ENCODE data around the gene DEFB121. TPM values are rescaled to one million over a fixed set of nuclear protein-coding genes. Genes with fewer than 3 reads are reported as not detected.
"Not testable (repeated sequence)": the region's sequence is repeated elsewhere in the genome, so short reads cannot be mapped to it uniquely, and the experiment has no call there.

DEFB121 gene
- total RNA-seq (not detected), polyA plus RNA-seq (not detected)
- long read RNA-seq, donor 1: 0 reads
- long read RNA-seq, donor 2: 0 reads
- long read RNA-seq, donor 3: 0 reads
- long read RNA-seq, donor 4: 0 reads
- long read RNA-seq, donor 5: 0 reads
- long read RNA-seq, donor 6: 0 reads
- long read RNA-seq, donor 7: 0 reads
- long read RNA-seq, donor 8: 0 reads
- long read RNA-seq, donor 9: 0 reads
- long read RNA-seq, donor 10: 0 reads

DNA sequence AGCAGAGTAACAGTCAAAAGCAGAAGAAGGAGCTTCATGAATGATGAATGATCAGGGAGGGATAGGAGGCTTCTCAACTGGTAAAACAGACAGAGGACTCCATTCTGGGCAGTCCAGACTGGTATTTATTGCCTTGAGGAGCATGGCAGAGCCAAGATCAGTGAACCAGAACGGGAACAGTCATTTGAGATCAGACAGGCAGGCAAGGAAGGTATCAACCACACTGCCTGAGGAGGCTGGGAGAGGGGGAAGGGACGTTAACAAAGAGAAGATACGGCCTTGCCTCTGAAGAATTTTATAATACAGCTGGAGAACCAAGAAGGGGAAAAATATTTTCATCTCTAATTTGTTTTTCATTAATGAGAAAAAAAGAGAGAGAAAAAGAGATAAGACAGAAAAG, at the start of gene DEFB121:
Gene DEFB121, minus strand, starts transcription at position 101 of the 400 bp plus-strand sequence. Its CDS starts 63 bp downstream, at position 38.
- no peak within 1 kb of the TSS for H3K27ac ChIP-seq (ENCODE audit: low read depth in 1 of 2, low read length in 1 of 2)
- WGBS: 65% methylated on average over 3 of the region's 3 CpGs
- no peaks in the 10 kb centered on the region for H3K27me3 ChIP-seq (ENCODE audit: control insufficient read depth in 2 of 2, insufficient read depth in 1 of 2, low read length in 1 of 2)
- H3K36me3 ChIP-seq (ENCODE audit: control insufficient read depth in 2 of 2, insufficient read depth in 2 of 2, low read length in 1 of 2): no peaks in the 10 kb centered on the region
- no peaks in the 10 kb centered on the region for H3K4me1 ChIP-seq (ENCODE audit: control insufficient read depth in 2 of 2, insufficient read depth in 2 of 2, low read length in 2 of 2)
- no peak within 1 kb of the TSS for H3K4me3 ChIP-seq (ENCODE audit: low read length in 2 of 2)
- no peaks in the 10 kb centered on the region for H3K9me3 ChIP-seq (ENCODE audit: control insufficient read depth in 2 of 2, insufficient read depth in 1 of 2, low read length in 1 of 2)
- no peak for DNase-seq (ENCODE audit: low read depth in 6 of 9, low spot score in 9 of 9)

- 96% methylated on average over 1 of the region's 1 CpG for WGBS
- H3K36me3 ChIP-seq (ENCODE audit: control insufficient read depth in 2 of 2, insufficient read depth in 2 of 2, low read length in 1 of 2): no peaks in the 10 kb centered on the region
- DNase-seq (ENCODE audit: low read depth in 6 of 9, low spot score in 9 of 9): no peak
- H3K9me3 ChIP-seq (ENCODE audit: control insufficient read depth in 2 of 2, insufficient read depth in 1 of 2, low read length in 1 of 2): no peaks in the 10 kb centered on the region
- H3K27me3 ChIP-seq (ENCODE audit: control insufficient read depth in 2 of 2, insufficient read depth in 1 of 2, low read length in 1 of 2): no peaks in the 10 kb centered on the region
- H3K4me1 ChIP-seq (ENCODE audit: control insufficient read depth in 2 of 2, insufficient read depth in 2 of 2, low read length in 2 of 2): no peaks in the 10 kb centered on the region
- H3K4me3 ChIP-seq (ENCODE audit: low read length in 2 of 2): no peak overlapping the region
- no peak overlapping the region for H3K27ac ChIP-seq (ENCODE audit: low read depth in 1 of 2, low read length in 1 of 2)
These were observed 48.3 kb upstream of the DEFB121 start for GRCh38 chr20:31454361-31454760.

- no peak for DNase-seq (ENCODE audit: low read depth in 6 of 9, low spot score in 9 of 9)
- H3K4me3 ChIP-seq (ENCODE audit: low read length in 2 of 2): no peak overlapping the region
- H3K4me1 ChIP-seq (ENCODE audit: control insufficient read depth in 2 of 2, insufficient read depth in 2 of 2, low read length in 2 of 2): no peaks in the 10 kb centered on the region
- no peaks in the 10 kb centered on the region for H3K9me3 ChIP-seq (ENCODE audit: control insufficient read depth in 2 of 2, insufficient read depth in 1 of 2, low read length in 1 of 2)
- no peaks in the 10 kb centered on the region for H3K27me3 ChIP-seq (ENCODE audit: control insufficient read depth in 2 of 2, insufficient read depth in 1 of 2, low read length in 1 of 2)
- H3K27ac ChIP-seq (ENCODE audit: low read depth in 1 of 2, low read length in 1 of 2): no peak overlapping the region
- 86% methylated on average over 2 of the region's 2 CpGs for WGBS
- no peaks in the 10 kb centered on the region for H3K36me3 ChIP-seq (ENCODE audit: control insufficient read depth in 2 of 2, insufficient read depth in 2 of 2, low read length in 1 of 2)
These were observed 46.6 kb upstream of the DEFB121 start for GRCh38 chr20:31452575-31452974.

- Histone ChIP-seq H3K27me3 (ENCODE audit: control insufficient read depth in 2 of 2, insufficient read depth in 1 of 2, low read length in 1 of 2) (no peaks in the 10 kb centered on the region), H3K9me3 (ENCODE audit: control insufficient read depth in 2 of 2, insufficient read depth in 1 of 2, low read length in 1 of 2) (no peaks in the 10 kb centered on the region), H3K4me3 (ENCODE audit: low read length in 2 of 2) (no peak overlapping the region), H3K27ac (ENCODE audit: low read depth in 1 of 2, low read length in 1 of 2) (no peak overlapping the region), H3K4me1 (ENCODE audit: control insufficient read depth in 2 of 2, insufficient read depth in 2 of 2, low read length in 2 of 2) (no peaks in the 10 kb centered on the region), H3K36me3 (ENCODE audit: control insufficient read depth in 2 of 2, insufficient read depth in 2 of 2, low read length in 1 of 2) (no peaks in the 10 kb centered on the region)
- WGBS: 81% methylated on average over 8 of the region's 8 CpGs
- DNase-seq (ENCODE audit: low read depth in 6 of 9, low spot score in 9 of 9): no peak
These were observed 43.7 kb upstream of the DEFB121 start for GRCh38 chr20:31449511-31450414.

DNA sequence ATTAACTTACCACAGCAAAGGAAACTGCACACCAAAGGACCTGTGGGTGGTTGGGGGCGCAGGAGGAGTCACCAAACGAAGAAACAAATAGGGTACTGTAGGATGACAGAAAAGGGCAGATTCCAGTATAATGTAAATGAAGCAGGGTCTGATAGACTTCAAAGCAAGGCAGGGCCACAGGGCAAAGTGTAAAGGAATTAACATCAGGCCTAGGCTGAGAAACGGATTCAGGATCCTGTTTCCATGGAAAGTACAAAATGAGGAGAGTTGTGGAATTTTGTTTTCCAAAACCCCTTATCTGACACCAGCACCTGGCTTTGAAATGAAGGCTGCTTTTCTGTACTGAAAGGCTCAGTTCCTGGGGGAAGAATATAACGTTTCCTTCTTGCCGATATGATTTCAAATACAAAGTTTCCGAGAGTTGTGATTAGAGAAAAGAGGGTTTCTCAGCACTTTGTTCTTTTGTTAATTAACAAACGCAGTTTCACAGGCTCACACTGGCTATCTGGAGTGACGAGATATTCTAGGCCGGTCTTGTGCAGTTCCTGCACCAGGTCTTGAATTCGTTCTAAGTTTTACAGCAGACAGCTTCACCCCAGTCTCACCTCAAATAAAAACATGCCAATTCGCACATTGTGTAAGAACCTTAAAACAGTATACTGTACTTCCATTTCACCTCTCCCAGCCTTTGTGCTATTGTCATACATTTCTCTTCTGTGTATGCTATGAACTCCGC, 40.2 kb upstream of the DEFB121 start:
- 82% methylated on average over 12 of the region's 12 CpGs for WGBS
- DNase-seq (ENCODE audit: low read depth in 6 of 9, low spot score in 9 of 9): no peak
- no peaks in the 10 kb centered on the region for H3K27me3 ChIP-seq (ENCODE audit: control insufficient read depth in 2 of 2, insufficient read depth in 1 of 2, low read length in 1 of 2)
- H3K4me3 ChIP-seq (ENCODE audit: low read length in 2 of 2): no peak overlapping the region
- no peaks in the 10 kb centered on the region for H3K4me1 ChIP-seq (ENCODE audit: control insufficient read depth in 2 of 2, insufficient read depth in 2 of 2, low read length in 2 of 2)
- H3K27ac ChIP-seq (ENCODE audit: low read depth in 1 of 2, low read length in 1 of 2): no peak overlapping the region
- H3K36me3 ChIP-seq (ENCODE audit: control insufficient read depth in 2 of 2, insufficient read depth in 2 of 2, low read length in 1 of 2): no peaks in the 10 kb centered on the region
- no peaks in the 10 kb centered on the region for H3K9me3 ChIP-seq (ENCODE audit: control insufficient read depth in 2 of 2, insufficient read depth in 1 of 2, low read length in 1 of 2)

DNA sequence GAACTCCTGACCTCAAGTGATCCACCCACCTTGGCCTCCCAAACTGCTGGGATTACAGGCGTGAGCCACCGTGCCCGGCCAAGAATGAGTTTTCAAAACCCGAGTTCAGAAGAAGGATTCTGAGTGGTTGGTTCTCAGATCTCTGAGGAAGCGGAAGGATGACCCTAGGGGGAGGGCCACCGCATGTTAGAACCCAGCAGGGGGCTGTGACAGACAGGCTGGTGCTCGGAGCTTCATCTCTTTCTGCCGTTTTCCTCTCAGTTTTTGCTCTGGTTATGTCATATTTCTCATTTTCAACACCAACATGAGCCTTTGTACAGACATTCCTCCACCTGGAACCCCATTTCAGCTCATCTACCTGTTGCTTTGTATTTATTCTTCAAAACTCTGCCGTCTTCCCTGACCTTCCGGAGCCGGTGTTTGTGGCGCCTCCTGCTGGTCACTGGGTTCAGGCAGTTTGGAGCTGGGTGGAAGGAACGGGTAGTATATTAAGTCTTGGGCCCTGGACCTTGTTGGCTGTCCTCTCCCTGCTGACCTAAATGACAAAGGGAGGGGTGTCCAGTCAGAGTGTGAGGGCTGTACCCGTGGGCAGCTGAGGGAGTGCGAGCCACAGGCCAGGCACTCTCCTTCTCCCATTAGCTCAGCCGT, 34.1 kb upstream of the DEFB121 start, which contains the start of gene DEFB123:
Gene DEFB123, plus strand, starts transcription at position 621 of the 648 bp plus-strand sequence. CDS start 67 bp downstream, outside the sequence.
- Histone ChIP-seq H3K36me3 (ENCODE audit: control insufficient read depth in 2 of 2, insufficient read depth in 2 of 2, low read length in 1 of 2) (no peaks in the 10 kb centered on the region), H3K4me1 (ENCODE audit: control insufficient read depth in 2 of 2, insufficient read depth in 2 of 2, low read length in 2 of 2) (no peaks in the 10 kb centered on the region), H3K9me3 (ENCODE audit: control insufficient read depth in 2 of 2, insufficient read depth in 1 of 2, low read length in 1 of 2) (no peaks in the 10 kb centered on the region), H3K27me3 (ENCODE audit: control insufficient read depth in 2 of 2, insufficient read depth in 1 of 2, low read length in 1 of 2) (no peaks in the 10 kb centered on the region), H3K4me3 (ENCODE audit: low read length in 2 of 2) (no peak within 1 kb of the TSS), H3K27ac (ENCODE audit: low read depth in 1 of 2, low read length in 1 of 2) (no peak within 1 kb of the TSS)
- 84% methylated on average over 16 of the region's 16 CpGs for WGBS
- no peak for DNase-seq (ENCODE audit: low read depth in 6 of 9, low spot score in 9 of 9)

GRCh38 chr20:31430568-31431115, 24.6 kb upstream of the DEFB121 start:
- WGBS: 80% methylated on average over 4 of the region's 4 CpGs
- no peaks in the 10 kb centered on the region for H3K4me1 ChIP-seq (ENCODE audit: control insufficient read depth in 2 of 2, insufficient read depth in 2 of 2, low read length in 2 of 2)
- no peak overlapping the region for H3K27ac ChIP-seq (ENCODE audit: low read depth in 1 of 2, low read length in 1 of 2)
- no peaks in the 10 kb centered on the region for H3K36me3 ChIP-seq (ENCODE audit: control insufficient read depth in 2 of 2, insufficient read depth in 2 of 2, low read length in 1 of 2)
- H3K9me3 ChIP-seq (ENCODE audit: control insufficient read depth in 2 of 2, insufficient read depth in 1 of 2, low read length in 1 of 2): no peaks in the 10 kb centered on the region
- H3K4me3 ChIP-seq (ENCODE audit: low read length in 2 of 2): no peak overlapping the region
- no peaks in the 10 kb centered on the region for H3K27me3 ChIP-seq (ENCODE audit: control insufficient read depth in 2 of 2, insufficient read depth in 1 of 2, low read length in 1 of 2)
- DNase-seq (ENCODE audit: low read depth in 6 of 9, low spot score in 9 of 9): no peak

DNA sequence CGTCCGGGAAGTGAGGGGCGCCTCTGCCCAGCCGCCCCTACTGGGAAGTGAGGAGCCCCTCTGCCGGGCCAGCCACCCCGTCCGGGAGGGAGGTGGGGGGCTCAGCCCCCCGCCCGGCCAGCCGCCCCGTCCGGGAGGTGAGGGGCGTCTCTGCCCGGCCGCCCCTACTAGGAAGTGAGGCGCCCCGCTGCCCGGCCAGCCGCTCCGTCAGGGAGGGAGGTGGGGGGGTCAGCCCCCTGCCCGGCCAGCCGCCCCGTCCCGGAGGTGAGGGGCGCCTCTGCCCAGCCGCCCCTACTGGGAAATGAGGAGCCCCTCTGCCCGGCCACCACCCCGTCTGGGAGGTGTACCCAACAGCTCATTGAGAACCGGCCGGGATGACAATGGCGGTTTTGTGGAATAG, 21.6 kb upstream of the DEFB121 start:
- not testable (repeated sequence) for H3K9me3 ChIP-seq (ENCODE audit: control insufficient read depth in 2 of 2, insufficient read depth in 1 of 2, low read length in 1 of 2); H3K4me3 ChIP-seq (ENCODE audit: low read length in 2 of 2); H3K36me3 ChIP-seq (ENCODE audit: control insufficient read depth in 2 of 2, insufficient read depth in 2 of 2, low read length in 1 of 2); H3K4me1 ChIP-seq (ENCODE audit: control insufficient read depth in 2 of 2, insufficient read depth in 2 of 2, low read length in 2 of 2); H3K27ac ChIP-seq (ENCODE audit: low read depth in 1 of 2, low read length in 1 of 2); H3K27me3 ChIP-seq (ENCODE audit: control insufficient read depth in 2 of 2, insufficient read depth in 1 of 2, low read length in 1 of 2); DNase-seq (ENCODE audit: low read depth in 6 of 9, low spot score in 9 of 9)
- 93% methylated on average over 31 of the region's 31 CpGs for WGBS

Data from thymus (tissue), 14 donors.